Panc1 (cell line): Measurements from ENCODE around the gene SMARCB1.

ENCODE experiments used
- POLR2AphosphoS5 ChIP-seq: IDR thresholded peaks from 2 replicates; pipeline ENCODE4 v1.6.1; 2012; ENCODE audit warnings: mild to moderate bottlenecking, low read depth, low read length, moderate library complexity
- SIN3A ChIP-seq: IDR thresholded peaks from 2 replicates; pipeline ENCODE4 v1.6.1; 2012; ENCODE audit warnings: low read depth, mild to moderate bottlenecking, low read length, moderate library complexity, borderline replicate concordance; ENCODE audit not compliant: insufficient read depth
- TCF7L2 ChIP-seq: IDR thresholded peaks from 2 replicates; pipeline ENCODE4 v1.6.1; 2011; ENCODE audit warnings: mild to moderate bottlenecking, low read depth, low read length, inconsistent platforms
- TF ChIP-seq, protein P1 (sequence below): fragments of 450-650 bp; IDR thresholded peaks from 2 replicates; pipeline ENCODE4 v1.5.1; 2017; ENCODE audit warnings: mild to moderate bottlenecking
- TF ChIP-seq, protein P2 (sequence below), 2 experiments: IDR thresholded peaks; 2 replicates each; pipeline ENCODE4 v1.6.1; 2011 to 2012; ENCODE audit warnings: low read depth in 2 of 2, control low read depth in 1 of 2, low read length in 1 of 2, mild to moderate bottlenecking in 1 of 2, moderate library complexity in 1 of 2; ENCODE audit not compliant: insufficient read depth in 1 of 2

DNA sequence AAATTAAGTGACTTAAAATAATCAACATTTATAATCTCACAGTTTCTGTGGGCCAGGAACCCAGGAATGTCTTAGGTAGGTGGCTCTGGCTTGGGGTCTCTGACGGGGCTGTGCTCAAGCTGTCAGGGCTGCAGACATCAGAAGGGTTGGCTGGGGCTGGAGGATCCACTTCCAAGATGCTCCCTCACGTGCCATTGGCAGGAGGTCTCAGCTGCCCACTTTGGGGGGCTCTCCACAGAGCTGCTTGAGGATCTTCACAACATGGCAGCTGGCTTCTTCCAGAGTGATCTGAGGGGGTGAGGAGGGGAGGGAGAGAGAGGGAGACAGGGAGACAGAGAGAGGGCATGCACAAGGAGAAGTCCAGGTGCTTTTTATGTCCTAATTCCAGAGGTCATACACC lies 89.0 kb downstream of the SMARCB1 start:
- no peak for TF ChIP-seq POLR2AphosphoS5
- TF ChIP-seq, protein P1, sequence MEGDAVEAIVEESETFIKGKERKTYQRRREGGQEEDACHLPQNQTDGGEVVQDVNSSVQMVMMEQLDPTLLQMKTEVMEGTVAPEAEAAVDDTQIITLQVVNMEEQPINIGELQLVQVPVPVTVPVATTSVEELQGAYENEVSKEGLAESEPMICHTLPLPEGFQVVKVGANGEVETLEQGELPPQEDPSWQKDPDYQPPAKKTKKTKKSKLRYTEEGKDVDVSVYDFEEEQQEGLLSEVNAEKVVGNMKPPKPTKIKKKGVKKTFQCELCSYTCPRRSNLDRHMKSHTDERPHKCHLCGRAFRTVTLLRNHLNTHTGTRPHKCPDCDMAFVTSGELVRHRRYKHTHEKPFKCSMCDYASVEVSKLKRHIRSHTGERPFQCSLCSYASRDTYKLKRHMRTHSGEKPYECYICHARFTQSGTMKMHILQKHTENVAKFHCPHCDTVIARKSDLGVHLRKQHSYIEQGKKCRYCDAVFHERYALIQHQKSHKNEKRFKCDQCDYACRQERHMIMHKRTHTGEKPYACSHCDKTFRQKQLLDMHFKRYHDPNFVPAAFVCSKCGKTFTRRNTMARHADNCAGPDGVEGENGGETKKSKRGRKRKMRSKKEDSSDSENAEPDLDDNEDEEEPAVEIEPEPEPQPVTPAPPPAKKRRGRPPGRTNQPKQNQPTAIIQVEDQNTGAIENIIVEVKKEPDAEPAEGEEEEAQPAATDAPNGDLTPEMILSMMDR = no peak
- no peak for TF ChIP-seq SIN3A
- TF ChIP-seq TCF7L2 = no peak
- TF ChIP-seq, protein P2, sequence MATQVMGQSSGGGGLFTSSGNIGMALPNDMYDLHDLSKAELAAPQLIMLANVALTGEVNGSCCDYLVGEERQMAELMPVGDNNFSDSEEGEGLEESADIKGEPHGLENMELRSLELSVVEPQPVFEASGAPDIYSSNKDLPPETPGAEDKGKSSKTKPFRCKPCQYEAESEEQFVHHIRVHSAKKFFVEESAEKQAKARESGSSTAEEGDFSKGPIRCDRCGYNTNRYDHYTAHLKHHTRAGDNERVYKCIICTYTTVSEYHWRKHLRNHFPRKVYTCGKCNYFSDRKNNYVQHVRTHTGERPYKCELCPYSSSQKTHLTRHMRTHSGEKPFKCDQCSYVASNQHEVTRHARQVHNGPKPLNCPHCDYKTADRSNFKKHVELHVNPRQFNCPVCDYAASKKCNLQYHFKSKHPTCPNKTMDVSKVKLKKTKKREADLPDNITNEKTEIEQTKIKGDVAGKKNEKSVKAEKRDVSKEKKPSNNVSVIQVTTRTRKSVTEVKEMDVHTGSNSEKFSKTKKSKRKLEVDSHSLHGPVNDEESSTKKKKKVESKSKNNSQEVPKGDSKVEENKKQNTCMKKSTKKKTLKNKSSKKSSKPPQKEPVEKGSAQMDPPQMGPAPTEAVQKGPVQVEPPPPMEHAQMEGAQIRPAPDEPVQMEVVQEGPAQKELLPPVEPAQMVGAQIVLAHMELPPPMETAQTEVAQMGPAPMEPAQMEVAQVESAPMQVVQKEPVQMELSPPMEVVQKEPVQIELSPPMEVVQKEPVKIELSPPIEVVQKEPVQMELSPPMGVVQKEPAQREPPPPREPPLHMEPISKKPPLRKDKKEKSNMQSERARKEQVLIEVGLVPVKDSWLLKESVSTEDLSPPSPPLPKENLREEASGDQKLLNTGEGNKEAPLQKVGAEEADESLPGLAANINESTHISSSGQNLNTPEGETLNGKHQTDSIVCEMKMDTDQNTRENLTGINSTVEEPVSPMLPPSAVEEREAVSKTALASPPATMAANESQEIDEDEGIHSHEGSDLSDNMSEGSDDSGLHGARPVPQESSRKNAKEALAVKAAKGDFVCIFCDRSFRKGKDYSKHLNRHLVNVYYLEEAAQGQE (IDR thresholded peaks at IDR 0.05; ENCODE audit: insufficient read depth in 1 of 2, low read depth in 2 of 2, low read length in 1 of 2) = no peak
